ENCODE data around the gene VPS13D. TPM values are rescaled to one million over a fixed set of nuclear protein-coding genes. Genes with fewer than 3 reads are reported as not detected.
"Not testable (repeated sequence)": the region's sequence is repeated elsewhere in the genome, so short reads cannot be mapped to it uniquely, and the experiment has no call there.

The VPS13D gene
- total RNA-seq, 1 experiment from 2014 or later: 13.1 TPM

DNA sequence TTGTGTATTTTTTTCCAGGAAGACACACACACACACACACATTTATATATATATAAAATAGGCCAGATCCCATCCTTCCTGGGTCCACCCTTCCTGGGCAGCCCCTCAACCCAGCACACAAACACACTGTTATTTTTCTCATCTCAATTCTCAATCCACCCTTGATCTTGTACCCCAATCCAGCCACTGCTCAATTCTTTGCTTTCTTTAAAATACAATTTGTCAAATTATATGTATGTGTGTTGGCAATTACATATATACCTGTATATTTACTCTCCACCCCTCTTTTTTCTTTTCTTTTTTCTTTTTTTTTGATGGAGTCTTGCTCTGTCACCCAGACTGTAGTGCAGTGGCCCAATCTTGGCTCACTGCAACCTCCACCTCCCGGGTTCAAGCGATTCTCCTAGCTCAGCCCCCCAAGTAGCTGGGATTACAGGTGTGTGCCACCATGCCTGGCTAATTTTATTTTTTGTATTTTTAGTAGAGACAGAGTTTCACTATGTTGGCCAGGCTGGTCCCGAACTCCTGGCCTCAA, 299.9 kb downstream of the VPS13D start:
- Histone ChIP-seq H3K27me3 (ENCODE audit: control insufficient read depth, insufficient read depth, low read length) (no peaks in the 10 kb centered on the region), H3K36me3 (replicated peaks; ENCODE audit: control insufficient read depth, insufficient read depth, low read length) (no peaks in the 10 kb centered on the region), H3K4me3 (ENCODE audit: insufficient read depth, low read depth, low read length) (no peak overlapping the region)
- DNase-seq: no peak

GRCh38 chr1:12530462-12531178, 300.8 kb downstream of the VPS13D start:
- H3K36me3 ChIP-seq (replicated peaks; ENCODE audit: control insufficient read depth, insufficient read depth, low read length): no peaks in the 10 kb centered on the region

GRCh38 chr1:12531179-12531499, 301.3 kb downstream of the VPS13D start:
- H3K36me3 ChIP-seq (replicated peaks; ENCODE audit: control insufficient read depth, insufficient read depth, low read length): no peaks in the 10 kb centered on the region
- DNase-seq: no peak
- H3K27me3 ChIP-seq (ENCODE audit: control insufficient read depth, insufficient read depth, low read length): no peaks in the 10 kb centered on the region
- H3K4me3 ChIP-seq (ENCODE audit: insufficient read depth, low read depth, low read length): no peak overlapping the region

More at GRCh38 chr1:12530462-12531178, 300.8 kb downstream of the VPS13D start:
- no peaks in the 10 kb centered on the region for H3K27me3 ChIP-seq (ENCODE audit: control insufficient read depth, insufficient read depth, low read length)
- no peak for DNase-seq
- no peak overlapping the region for H3K4me3 ChIP-seq (ENCODE audit: insufficient read depth, low read depth, low read length)

GRCh38 chr1:12532405-12533315, 302.8 kb downstream of the VPS13D start:
- Histone ChIP-seq H3K4me3 (ENCODE audit: insufficient read depth, low read depth, low read length) (no peak overlapping the region), H3K27me3 (ENCODE audit: control insufficient read depth, insufficient read depth, low read length) (no peaks in the 10 kb centered on the region; the same call in 1 of the 2 replicates), H3K36me3 (replicated peaks; ENCODE audit: control insufficient read depth, insufficient read depth, low read length) (no peaks in the 10 kb centered on the region)
- no peak for DNase-seq

DNA sequence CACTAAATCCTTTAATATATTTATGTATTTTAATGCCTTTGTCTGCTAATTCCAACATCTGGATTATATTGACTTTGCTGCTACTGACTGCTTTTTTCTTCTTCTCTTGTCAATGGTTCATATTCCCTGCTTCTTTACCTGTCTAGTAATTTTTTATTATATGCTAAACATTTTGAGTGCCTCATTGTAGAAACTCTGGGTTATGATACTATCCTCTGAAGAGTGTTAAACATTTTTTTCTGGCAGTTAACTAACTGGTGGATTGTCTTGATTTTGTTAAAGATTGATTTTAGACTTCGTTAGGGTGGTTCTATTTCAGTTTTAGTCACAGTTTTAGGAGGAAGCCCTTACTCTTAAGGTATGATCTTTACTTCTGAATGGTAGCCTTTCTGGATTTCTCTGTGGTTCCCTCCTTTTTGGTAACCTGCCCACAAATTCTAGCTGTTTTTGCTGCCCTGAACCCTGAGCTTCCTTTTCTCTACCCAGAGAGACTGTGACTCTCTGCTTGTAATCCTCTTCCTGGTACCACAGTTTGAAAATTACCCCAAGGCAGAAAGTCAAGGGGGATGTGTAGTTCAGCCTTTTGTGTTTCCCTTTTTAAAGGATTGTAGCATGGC, 306.3 kb downstream of the VPS13D start:
- no peak for DNase-seq
- Histone ChIP-seq H3K27me3 (ENCODE audit: control insufficient read depth, insufficient read depth, low read length) (peaks cover 2% of the 10 kb centered on the region), H3K36me3 (replicated peaks; ENCODE audit: control insufficient read depth, insufficient read depth, low read length) (no peaks in the 10 kb centered on the region), H3K4me3 (ENCODE audit: insufficient read depth, low read depth, low read length) (no peak overlapping the region)

DNA sequence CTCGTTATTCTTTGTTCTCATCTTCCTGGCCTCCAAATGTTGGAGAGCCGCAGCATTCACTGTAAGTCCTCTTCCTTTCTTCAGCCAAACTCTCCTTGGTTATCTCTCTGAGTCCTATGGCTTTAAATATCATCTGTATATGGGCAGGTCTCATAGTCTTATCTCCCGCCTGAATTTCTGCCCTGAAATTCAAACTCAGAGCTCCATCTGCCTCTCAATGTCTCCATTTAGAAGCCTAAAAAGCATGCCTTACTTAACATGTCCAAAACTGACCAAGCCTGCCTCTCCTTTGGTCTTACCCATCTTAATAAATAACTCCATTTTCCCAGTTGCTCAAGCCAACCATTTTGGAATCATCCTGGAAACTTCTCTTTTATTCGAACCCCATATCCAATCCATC, 307.5 kb downstream of the VPS13D start:
- Histone ChIP-seq H3K4me3 (ENCODE audit: insufficient read depth, low read depth, low read length) (no peak overlapping the region), H3K27me3 (ENCODE audit: control insufficient read depth, insufficient read depth, low read length) (peaks cover 2% of the 10 kb centered on the region), H3K36me3 (replicated peaks; ENCODE audit: control insufficient read depth, insufficient read depth, low read length) (no peaks in the 10 kb centered on the region)
- no peak for DNase-seq

DNA sequence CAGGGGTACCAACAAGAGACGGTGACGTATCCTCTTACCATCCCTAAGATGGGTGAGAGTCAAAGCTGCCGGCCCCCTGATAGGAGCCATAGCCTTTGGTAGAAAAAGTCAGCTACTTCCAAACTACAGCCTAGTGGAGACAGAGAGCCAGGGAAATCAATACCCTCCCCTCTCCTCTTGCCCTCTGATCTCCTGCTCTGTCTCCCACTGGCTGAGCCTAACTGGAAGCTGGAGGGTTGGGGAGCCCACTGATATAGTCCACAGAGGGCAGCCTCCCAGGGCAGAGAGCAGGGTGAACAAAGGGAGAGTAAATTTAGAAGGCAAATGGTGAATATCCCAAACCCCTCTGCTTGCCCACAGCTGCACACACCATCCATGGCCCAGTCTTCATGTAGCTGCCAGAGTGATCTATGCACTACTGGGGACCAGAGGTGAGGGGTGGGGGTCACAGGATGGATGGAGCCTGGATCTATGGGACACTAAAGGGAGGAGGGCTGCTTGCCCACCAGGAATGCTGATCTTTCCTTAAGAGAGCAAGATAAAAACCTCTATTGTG, 308.2 kb downstream of the VPS13D start:
- Histone ChIP-seq H3K36me3 (replicated peaks; ENCODE audit: control insufficient read depth, insufficient read depth, low read length) (no peaks in the 10 kb centered on the region), H3K4me3 (ENCODE audit: insufficient read depth, low read depth, low read length) (no peak overlapping the region), H3K27me3 (ENCODE audit: control insufficient read depth, insufficient read depth, low read length) (peaks cover 2% of the 10 kb centered on the region)
- no peak for DNase-seq

GRCh38 chr1:12538536-12538935, 308.7 kb downstream of the VPS13D start:
- not testable (repeated sequence) for H3K4me3 ChIP-seq (ENCODE audit: insufficient read depth, low read depth, low read length); H3K36me3 ChIP-seq (replicated peaks; ENCODE audit: control insufficient read depth, insufficient read depth, low read length); H3K27me3 ChIP-seq (ENCODE audit: control insufficient read depth, insufficient read depth, low read length); DNase-seq

DNA sequence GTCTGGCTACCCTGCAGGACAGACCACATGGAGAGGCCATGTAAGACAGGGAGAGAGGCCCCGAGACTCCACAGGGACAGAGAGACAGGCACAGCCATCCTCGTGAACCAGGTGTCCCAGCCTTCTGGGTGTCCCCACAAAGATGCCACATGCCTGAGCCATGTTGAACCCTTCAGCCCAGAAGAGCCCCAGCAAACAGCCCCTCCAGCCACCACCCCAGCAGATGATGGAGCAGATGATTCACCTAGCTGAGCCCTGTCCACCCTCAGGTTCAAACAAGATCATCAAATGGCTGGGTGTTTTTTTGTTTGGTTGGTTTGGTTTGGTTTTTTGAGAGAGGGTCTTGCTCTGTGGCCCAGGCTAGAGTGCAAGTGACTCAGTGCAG, 309.5 kb downstream of the VPS13D start:
- no peak for DNase-seq
- H3K4me3 ChIP-seq (ENCODE audit: insufficient read depth, low read depth, low read length): no peak overlapping the region
- no peaks in the 10 kb centered on the region for H3K36me3 ChIP-seq (replicated peaks; ENCODE audit: control insufficient read depth, insufficient read depth, low read length)
- H3K27me3 ChIP-seq (ENCODE audit: control insufficient read depth, insufficient read depth, low read length): peaks cover 2% of the 10 kb centered on the region

DNA sequence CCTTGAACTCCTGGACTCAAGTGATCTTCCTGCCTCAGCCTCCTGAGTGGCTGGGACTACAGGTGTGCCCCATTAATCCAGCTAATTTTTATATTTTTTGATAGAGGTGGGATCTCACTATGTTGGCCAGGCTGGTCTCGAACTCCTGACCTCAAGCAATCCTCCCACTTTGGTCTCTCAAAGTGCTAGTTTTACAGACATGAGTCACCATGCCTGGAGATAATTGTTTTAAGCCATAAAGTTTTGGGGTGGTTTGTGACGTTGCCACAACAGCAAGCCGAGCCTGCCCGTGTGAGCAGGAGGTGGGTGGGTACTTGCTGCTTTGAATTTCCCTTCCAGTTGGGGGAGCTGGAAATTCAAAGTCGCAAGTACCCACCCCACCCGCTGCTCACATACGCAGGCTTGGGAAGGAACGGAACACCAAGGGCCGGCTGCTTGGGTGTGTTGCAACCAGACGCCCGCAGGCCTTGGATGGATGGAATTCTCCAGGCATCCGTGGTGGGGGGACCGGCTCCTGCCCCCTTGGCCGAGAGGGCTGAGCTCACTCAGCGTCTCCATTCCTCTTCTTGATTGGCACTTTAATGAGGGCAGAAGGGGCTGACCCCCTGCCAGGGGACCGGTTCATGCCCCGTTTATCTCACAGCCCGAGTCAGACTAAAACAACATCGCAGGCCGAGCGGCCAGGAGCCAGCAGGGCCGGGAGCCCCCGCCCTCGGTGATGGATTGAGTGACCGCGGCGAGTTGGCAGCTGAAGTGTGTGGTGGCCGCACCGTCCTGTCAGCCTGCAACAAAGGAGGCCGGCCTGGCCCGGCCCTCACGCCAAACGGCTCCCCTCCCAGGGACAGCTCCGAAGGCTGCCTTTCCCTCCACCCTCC, 310.1 kb downstream of the VPS13D start:
- DNase-seq: peak; percentile 88
- Histone ChIP-seq H3K36me3 (replicated peaks; ENCODE audit: control insufficient read depth, insufficient read depth, low read length) (no peaks in the 10 kb centered on the region), H3K4me3 (ENCODE audit: insufficient read depth, low read depth, low read length) (peak overlapping the region; percentile 22), H3K27me3 (ENCODE audit: control insufficient read depth, insufficient read depth, low read length) (peaks cover 2% of the 10 kb centered on the region)

DNA sequence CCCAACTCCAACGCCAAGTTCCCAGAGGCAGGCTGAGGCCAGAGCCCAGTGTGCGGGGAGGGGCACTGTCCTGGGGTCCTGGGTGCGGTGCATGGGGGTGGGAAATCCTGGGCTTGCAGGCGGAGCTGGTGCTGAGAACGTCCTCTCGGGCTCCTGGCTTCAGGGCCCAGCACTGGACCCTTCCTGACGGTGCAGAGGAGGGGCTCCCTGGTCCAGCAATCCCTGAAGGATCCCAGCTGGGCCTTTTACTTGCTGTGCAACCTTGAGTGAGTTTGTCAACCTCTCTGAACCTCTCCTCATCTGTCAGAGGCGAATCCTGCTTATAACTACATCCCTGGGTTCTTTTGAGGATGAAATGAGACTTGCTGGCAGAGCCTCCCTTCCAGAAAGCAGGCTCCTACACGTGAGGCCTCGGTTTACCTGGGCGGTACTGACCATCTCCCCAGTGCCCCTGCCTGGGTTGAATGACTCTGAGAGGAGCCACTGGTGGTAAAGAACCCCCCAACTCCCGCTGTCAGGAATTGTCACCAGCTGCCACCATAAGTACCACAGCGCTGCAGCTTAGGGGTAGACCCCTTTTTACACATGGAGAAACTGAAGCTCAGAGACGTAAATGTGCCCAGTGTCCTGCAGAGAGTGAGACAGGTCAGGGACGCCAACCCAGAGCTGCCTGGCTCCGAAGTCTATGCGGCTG, 310.9 kb downstream of the VPS13D start:
- no peak for DNase-seq
- Histone ChIP-seq H3K36me3 (replicated peaks; ENCODE audit: control insufficient read depth, insufficient read depth, low read length) (no peaks in the 10 kb centered on the region), H3K27me3 (ENCODE audit: control insufficient read depth, insufficient read depth, low read length) (peaks cover 2% of the 10 kb centered on the region), H3K4me3 (ENCODE audit: insufficient read depth, low read depth, low read length) (peak overlapping the region; percentile 22)

- H3K27me3 ChIP-seq (ENCODE audit: control insufficient read depth, insufficient read depth, low read length): peaks cover 2% of the 10 kb centered on the region
- DNase-seq: peak; percentile 69
- H3K36me3 ChIP-seq (replicated peaks; ENCODE audit: control insufficient read depth, insufficient read depth, low read length): no peaks in the 10 kb centered on the region
- no peak overlapping the region for H3K4me3 ChIP-seq (ENCODE audit: insufficient read depth, low read depth, low read length)
These were observed 311.7 kb downstream of the VPS13D start for GRCh38 chr1:12541274-12542137.

DNA sequence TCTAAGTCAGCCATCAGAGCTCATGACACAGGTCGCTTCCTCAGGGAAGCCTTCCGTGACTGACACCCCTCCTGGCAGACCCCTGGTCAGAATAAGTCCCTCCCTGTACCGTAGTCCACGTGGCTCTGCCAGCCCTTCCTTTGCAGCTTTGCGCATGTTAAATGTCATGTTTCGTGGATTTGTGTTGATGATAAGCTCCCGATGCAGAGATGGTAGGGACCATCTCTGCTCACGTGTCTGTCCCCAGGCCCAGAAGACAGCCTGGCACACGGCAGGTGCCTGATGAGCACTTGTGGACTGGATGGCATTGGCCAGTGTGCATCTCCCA, 312.3 kb downstream of the VPS13D start:
- no peaks in the 10 kb centered on the region for H3K36me3 ChIP-seq (replicated peaks; ENCODE audit: control insufficient read depth, insufficient read depth, low read length)
- H3K4me3 ChIP-seq (ENCODE audit: insufficient read depth, low read depth, low read length): no peak overlapping the region
- H3K27me3 ChIP-seq (ENCODE audit: control insufficient read depth, insufficient read depth, low read length): peaks cover 2% of the 10 kb centered on the region
- peak; percentile 17 for DNase-seq

Measured in H7 (cell line).